ENCODE data around the gene OR4C45.
"Not testable (repeated sequence)": the region's sequence is repeated elsewhere in the genome, so short reads cannot be mapped to it uniquely, and the experiment has no call there.

Gene OR4C45

GRCh38 chr11:50037251-50037650 is 4.6 kb downstream of the OR4C45 start:
- Histone ChIP-seq H2AFZ (ENCODE audit: low read length) (no peak overlapping the region), H3K9me3 (ENCODE audit: insufficient read depth, low read depth, low read length) (no peaks in the 10 kb centered on the region), H3K27me3 (ENCODE audit: insufficient read depth, low read length, poor library complexity, severe bottlenecking) (no peaks in the 10 kb centered on the region), H4K20me1 (ENCODE audit: insufficient read depth, low read length, poor library complexity, severe bottlenecking) (no peaks in the 10 kb centered on the region), H3K4me1 (ENCODE audit: insufficient read depth, low read length, poor library complexity, severe bottlenecking) (no peaks in the 10 kb centered on the region), H3F3A (ENCODE audit: low read depth) (no peaks in the 10 kb centered on the region), H3K9me2 (replicated peaks; ENCODE audit: low read depth, low read length) (no peaks in the 10 kb centered on the region), H3K9ac (ENCODE audit: low read depth, low read length, poor library complexity, severe bottlenecking) (no peak overlapping the region), H3K36me3 (ENCODE audit: insufficient read depth, low read length) (no peaks in the 10 kb centered on the region), H3K4me3 (ENCODE audit: low read length, poor library complexity, severe bottlenecking) (no peak overlapping the region), H3K79me2 (ENCODE audit: insufficient read depth, low read length) (no peaks in the 10 kb centered on the region), H3K4me2 (ENCODE audit: low read depth, low read length, poor library complexity, severe bottlenecking) (no peak overlapping the region)
- no peak for TF ChIP-seq CTCF (conservative IDR thresholded peaks at IDR 0.05; ENCODE audit: low read length)
- TF ChIP-seq EZH2phosphoT487 (IDR thresholded peaks at IDR 0.05; ENCODE audit: borderline replicate concordance): no peak

DNA sequence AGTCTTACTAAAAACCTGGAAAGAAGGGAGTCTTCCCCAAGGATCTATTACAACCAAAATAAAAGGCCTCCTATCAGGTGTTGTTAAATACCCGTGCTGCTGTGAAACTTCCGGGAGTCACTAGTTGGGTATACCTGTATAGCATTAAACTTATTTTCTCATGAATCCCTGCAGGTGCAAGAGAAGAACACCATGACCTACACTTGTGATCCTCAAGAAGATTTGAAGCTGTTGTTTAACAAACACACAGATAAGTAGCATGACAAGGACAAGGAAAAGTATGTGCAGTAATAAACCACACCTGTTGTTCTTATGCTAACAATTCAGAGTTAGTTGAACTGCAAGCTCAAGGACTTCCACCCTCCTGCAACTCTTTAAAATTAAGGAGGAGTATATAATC is 12.0 kb downstream of the OR4C45 start:
- no peak for TF ChIP-seq CTCF (conservative IDR thresholded peaks at IDR 0.05; ENCODE audit: low read length)
- no peak for TF ChIP-seq EZH2phosphoT487 (IDR thresholded peaks at IDR 0.05; ENCODE audit: borderline replicate concordance)
- H2AFZ ChIP-seq (ENCODE audit: low read length): no peak overlapping the region
- no peaks in the 10 kb centered on the region for H3K79me2 ChIP-seq (ENCODE audit: insufficient read depth, low read length)
- no peaks in the 10 kb centered on the region for H3K27me3 ChIP-seq (ENCODE audit: insufficient read depth, low read length, poor library complexity, severe bottlenecking)
- no peaks in the 10 kb centered on the region for H3K4me1 ChIP-seq (ENCODE audit: insufficient read depth, low read length, poor library complexity, severe bottlenecking)
- H4K20me1 ChIP-seq (ENCODE audit: insufficient read depth, low read length, poor library complexity, severe bottlenecking): no peaks in the 10 kb centered on the region
- H3K4me3 ChIP-seq (ENCODE audit: low read length, poor library complexity, severe bottlenecking): no peak overlapping the region
- no peaks in the 10 kb centered on the region for H3K9me2 ChIP-seq (replicated peaks; ENCODE audit: low read depth, low read length)
- H3K36me3 ChIP-seq (ENCODE audit: insufficient read depth, low read length): no peaks in the 10 kb centered on the region
- H3K9me3 ChIP-seq (ENCODE audit: insufficient read depth, low read depth, low read length): no peaks in the 10 kb centered on the region
- H3F3A ChIP-seq (ENCODE audit: low read depth): no peaks in the 10 kb centered on the region
- H3K9ac ChIP-seq (ENCODE audit: low read depth, low read length, poor library complexity, severe bottlenecking): no peak overlapping the region
- H3K4me2 ChIP-seq (ENCODE audit: low read depth, low read length, poor library complexity, severe bottlenecking): no peak overlapping the region

DNA sequence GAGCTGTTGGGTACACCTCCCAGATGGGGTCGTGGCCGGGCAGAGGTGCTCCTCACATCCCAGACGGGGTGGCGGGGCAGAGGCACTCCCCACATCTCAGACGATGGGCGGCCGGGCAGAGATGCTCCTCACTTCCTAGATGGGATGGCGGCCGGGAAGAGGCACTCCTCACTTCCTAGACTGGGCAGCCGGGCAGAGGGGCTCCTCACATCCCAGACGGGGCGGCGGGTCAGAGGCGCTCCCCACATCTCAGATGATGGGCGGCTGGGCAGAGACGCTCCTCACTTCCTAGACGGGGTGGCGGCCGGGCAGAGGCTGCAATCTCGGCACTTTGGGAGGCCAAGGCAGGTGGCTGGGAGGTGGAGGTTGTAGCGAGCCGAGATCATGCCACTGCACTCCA is 30.4 kb downstream of the OR4C45 start:
- H3K9me2 ChIP-seq (replicated peaks; ENCODE audit: low read depth, low read length); H3K36me3 ChIP-seq (ENCODE audit: insufficient read depth, low read length); H3K9me3 ChIP-seq (ENCODE audit: insufficient read depth, low read depth, low read length); H3K27me3 ChIP-seq (ENCODE audit: insufficient read depth, low read length, poor library complexity, severe bottlenecking); H2AFZ ChIP-seq (ENCODE audit: low read length); H3K4me2 ChIP-seq (ENCODE audit: low read depth, low read length, poor library complexity, severe bottlenecking); H3K79me2 ChIP-seq (ENCODE audit: insufficient read depth, low read length); H4K20me1 ChIP-seq (ENCODE audit: insufficient read depth, low read length, poor library complexity, severe bottlenecking); H3K4me3 ChIP-seq (ENCODE audit: low read length, poor library complexity, severe bottlenecking); H3K4me1 ChIP-seq (ENCODE audit: insufficient read depth, low read length, poor library complexity, severe bottlenecking); H3K9ac ChIP-seq (ENCODE audit: low read depth, low read length, poor library complexity, severe bottlenecking); H3F3A ChIP-seq (ENCODE audit: low read depth): not testable (repeated sequence)

DNA sequence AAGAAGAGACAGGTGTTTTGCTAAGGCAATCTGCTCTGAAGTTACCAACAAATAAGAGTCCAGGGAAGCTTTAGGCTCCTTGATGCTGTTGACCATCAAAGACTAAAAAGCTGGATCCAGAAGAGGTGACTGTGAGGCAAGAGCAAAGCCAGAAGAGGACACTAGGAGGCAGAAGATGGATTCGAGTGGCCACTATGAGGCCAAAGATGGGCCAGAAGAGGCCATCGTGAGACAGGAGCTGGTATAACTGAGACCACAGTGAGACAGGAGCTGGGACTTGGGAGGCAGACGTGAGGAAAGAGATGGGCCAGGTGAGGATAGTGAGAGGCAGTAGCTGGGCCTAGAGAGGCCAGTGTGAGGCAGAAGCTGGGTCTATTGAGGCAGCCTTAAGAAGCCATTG is 37.7 kb downstream of the OR4C45 start:
- Histone ChIP-seq H3K4me3 (ENCODE audit: low read length, poor library complexity, severe bottlenecking) (no peak overlapping the region), H3K36me3 (ENCODE audit: insufficient read depth, low read length) (no peaks in the 10 kb centered on the region), H3K9me2 (replicated peaks; ENCODE audit: low read depth, low read length) (no peaks in the 10 kb centered on the region), H3F3A (ENCODE audit: low read depth) (no peaks in the 10 kb centered on the region), H3K9ac (ENCODE audit: low read depth, low read length, poor library complexity, severe bottlenecking) (no peak overlapping the region), H3K27me3 (ENCODE audit: insufficient read depth, low read length, poor library complexity, severe bottlenecking) (no peaks in the 10 kb centered on the region), H3K4me1 (ENCODE audit: insufficient read depth, low read length, poor library complexity, severe bottlenecking) (no peaks in the 10 kb centered on the region), H3K9me3 (ENCODE audit: insufficient read depth, low read depth, low read length) (peaks cover under 1% of the 10 kb centered on the region; the same call in 1 of the 2 replicates), H3K79me2 (ENCODE audit: insufficient read depth, low read length) (no peaks in the 10 kb centered on the region), H2AFZ (ENCODE audit: low read length) (no peak overlapping the region), H3K4me2 (ENCODE audit: low read depth, low read length, poor library complexity, severe bottlenecking) (no peak overlapping the region), H4K20me1 (ENCODE audit: insufficient read depth, low read length, poor library complexity, severe bottlenecking) (no peaks in the 10 kb centered on the region)
- TF ChIP-seq CTCF (conservative IDR thresholded peaks at IDR 0.05; ENCODE audit: low read length): no peak
- TF ChIP-seq EZH2phosphoT487 (IDR thresholded peaks at IDR 0.05; ENCODE audit: borderline replicate concordance): no peak
